Tibial nerve (tissue), 4 donors: ENCODE results near the gene NPW. TPM values are rescaled to one million over a fixed set of nuclear protein-coding genes. Genes with fewer than 3 reads are reported as not detected.

Experiments used
- DNase-seq, 2 donors: peaks; one replicate each; pipeline ENCODE4 v3.0.0-alpha.2; 2019; ENCODE audit warnings: low spot score in 2 of 2
- H3K27ac ChIP-seq, 4 donors: fragments of 200-600 bp; sonication (generic) in 3 of 4; one replicate each; pipeline ENCODE4 v1.5.1; 2017 to 2019; ENCODE audit warnings: mild to moderate bottlenecking in 1 of 4
- H3K27me3 ChIP-seq, 2 donors: fragments of 200-600 bp; sonication (generic) in 1 of 2; one replicate each; pipeline versions ENCODE4 v1.5.1 to v1.6.0; 2017 to 2019
- H3K36me3 ChIP-seq, 3 donors: fragments of 200-600 bp; sonication (generic); one replicate each; pipeline ENCODE4 v1.5.1; 2018 to 2019
- H3K4me1 ChIP-seq, 4 donors: fragments of 200-600 bp; sonication (generic) in 3 of 4; one replicate each; pipeline ENCODE4 v1.5.1; 2017 to 2019
- H3K4me3 ChIP-seq, 4 donors: fragments of 200-600 bp; sonication (generic) in 3 of 4; one replicate each; pipeline ENCODE4 v1.5.1; 2017 to 2019; ENCODE audit warnings: mild to moderate bottlenecking in 1 of 4, moderate library complexity in 1 of 4
- H3K9me3 ChIP-seq, 4 donors: fragments of 200-600 bp; sonication (generic) in 3 of 4; one replicate each; pipeline ENCODE4 v1.5.1; 2017 to 2019
- CTCF ChIP-seq, 5 experiments: fragments of 200-600 bp in 3 of 5; fragments of 450-650 bp in 2 of 5; sonication (generic) in 3 of 5; IDR thresholded peaks; one replicate each; pipeline ENCODE4 v1.5.1; 2016 to 2019; ENCODE audit warnings: antibody characterized with exemption in 5 of 5, mild to moderate bottlenecking in 3 of 5, moderate library complexity in 2 of 5
- EP300 ChIP-seq, 2 donors: sonication (generic); formaldehyde crosslinking; IDR thresholded peaks; one replicate each; pipeline ENCODE4 v1.6.1; 2017; ENCODE audit warnings: antibody characterized with exemption in 2 of 2, mild to moderate bottlenecking in 1 of 2
- POLR2A ChIP-seq, 2 donors: fragments of 450-650 bp; IDR thresholded peaks; one replicate each; pipeline ENCODE4 v1.6.1; 2017; ENCODE audit warnings: antibody characterized with exemption in 2 of 2, mild to moderate bottlenecking in 2 of 2, moderate library complexity in 2 of 2
- WGBS, 2 donors: methylation state at CpG; one replicate each; pipeline ENCODE4 v1.1.5; 2018; 5-methylcytosine and 5-hydroxymethylcytosine counted together
- total RNA-seq, 4 donors: library from RNA; depleted of rRNA; stranded (reverse); fragments of >200 nt; gene quantifications; one replicate each; pipeline ENCODE4 v1.1.0, GENCODE V29; 2016

NPW gene
- total RNA-seq, 4 donors from 2014 or later = 3.0 to 3.1 TPM; not detected in 2

- no peak for TF ChIP-seq POLR2A (IDR thresholded peaks at IDR 0.05)
- TF ChIP-seq EP300 (IDR thresholded peaks at IDR 0.05) = no peak
- TF ChIP-seq CTCF (IDR thresholded peaks at IDR 0.05) = no peak
- Histone ChIP-seq H3K9me3 (no peaks in the 10 kb centered on the region), H3K36me3 (peaks cover 0 to 93% (median 4%) of the 10 kb centered on the region in 3 donors), H3K27ac (no peak overlapping the region), H3K4me3 (no peak overlapping the region), H3K27me3 (no peaks in the 10 kb centered on the region), H3K4me1 (peaks cover 0 to 19% (median 0%) of the 10 kb centered on the region in 4 donors)
- WGBS, 2 donors = 91 to 94% methylated on average over 10 of the region's 10 CpGs
- no peak for DNase-seq
These were observed 39.3 kb downstream of the NPW start for GRCh38 chr16:2058872-2059271.

- Histone ChIP-seq H3K36me3 (peaks cover 0 to 93% (median 5%) of the 10 kb centered on the region in 3 donors), H3K27me3 (no peaks in the 10 kb centered on the region), H3K4me1 (peaks cover 0 to 18% (median 0%) of the 10 kb centered on the region in 4 donors), H3K4me3 (no peak overlapping the region), H3K27ac (no peak overlapping the region), H3K9me3 (no peaks in the 10 kb centered on the region)
- 88% methylated on average over 15 to 16 of the region's 17 CpGs for WGBS, 2 donors
- DNase-seq = no peak
- TF ChIP-seq EP300 (IDR thresholded peaks at IDR 0.05) (no peak), CTCF (IDR thresholded peaks at IDR 0.05) (no peak), POLR2A (IDR thresholded peaks at IDR 0.05) (no peak)
These were observed 40.8 kb downstream of the NPW start for GRCh38 chr16:2060346-2060745.

GRCh38 chr16:2061023-2061422 is 41.4 kb downstream of the NPW start:
- 83 to 87% methylated on average over 13 to 18 of the region's 18 CpGs for WGBS, 2 donors
- no peak overlapping the region for H3K27ac ChIP-seq
- no peak for DNase-seq
- H3K27me3 ChIP-seq = no peaks in the 10 kb centered on the region
- H3K9me3 ChIP-seq = no peaks in the 10 kb centered on the region
- no peak for TF ChIP-seq POLR2A (IDR thresholded peaks at IDR 0.05)
- no peak for TF ChIP-seq EP300 (IDR thresholded peaks at IDR 0.05)
- TF ChIP-seq CTCF (IDR thresholded peaks at IDR 0.05) = no peak
- no peak overlapping the region for H3K4me3 ChIP-seq
- H3K4me1 ChIP-seq = peaks cover 0 to 16% (median 0%) of the 10 kb centered on the region in 4 donors
- peaks cover under 1 to 95% (median 5%) of the 10 kb centered on the region in 3 donors for H3K36me3 ChIP-seq

GRCh38 chr16:2061526-2061925 is 41.9 kb downstream of the NPW start:
- Histone ChIP-seq H3K4me3 (no peak overlapping the region), H3K27ac (no peak overlapping the region), H3K4me1 (peaks cover 0 to 11% (median 0%) of the 10 kb centered on the region in 4 donors), H3K36me3 (peaks cover 3 to 95% (median 5%) of the 10 kb centered on the region in 3 donors), H3K9me3 (no peaks in the 10 kb centered on the region), H3K27me3 (no peaks in the 10 kb centered on the region)
- TF ChIP-seq CTCF (IDR thresholded peaks at IDR 0.05) = no peak
- TF ChIP-seq POLR2A (IDR thresholded peaks at IDR 0.05) = no peak
- no peak for TF ChIP-seq EP300 (IDR thresholded peaks at IDR 0.05)
- WGBS, 2 donors = 81 to 88% methylated on average over 10 to 13 of the region's 13 CpGs
- DNase-seq = no peak

GRCh38 chr16:2062801-2063200 is 43.2 kb downstream of the NPW start:
- H3K9me3 ChIP-seq = no peaks in the 10 kb centered on the region
- no peaks in the 10 kb centered on the region for H3K27me3 ChIP-seq
- DNase-seq = no peak
- no peak overlapping the region for H3K4me3 ChIP-seq
- peaks cover 3 to 97% (median 5%) of the 10 kb centered on the region in 3 donors for H3K36me3 ChIP-seq
- 92 to 95% methylated on average over 25 to 26 of the region's 28 CpGs for WGBS, 2 donors
- TF ChIP-seq CTCF (IDR thresholded peaks at IDR 0.05) (no peak), POLR2A (IDR thresholded peaks at IDR 0.05) (no peak), EP300 (IDR thresholded peaks at IDR 0.05) (no peak)
- no peak overlapping the region for H3K27ac ChIP-seq
- no peaks in the 10 kb centered on the region for H3K4me1 ChIP-seq
